ENCODE results near the gene ARVCF.

DNA sequence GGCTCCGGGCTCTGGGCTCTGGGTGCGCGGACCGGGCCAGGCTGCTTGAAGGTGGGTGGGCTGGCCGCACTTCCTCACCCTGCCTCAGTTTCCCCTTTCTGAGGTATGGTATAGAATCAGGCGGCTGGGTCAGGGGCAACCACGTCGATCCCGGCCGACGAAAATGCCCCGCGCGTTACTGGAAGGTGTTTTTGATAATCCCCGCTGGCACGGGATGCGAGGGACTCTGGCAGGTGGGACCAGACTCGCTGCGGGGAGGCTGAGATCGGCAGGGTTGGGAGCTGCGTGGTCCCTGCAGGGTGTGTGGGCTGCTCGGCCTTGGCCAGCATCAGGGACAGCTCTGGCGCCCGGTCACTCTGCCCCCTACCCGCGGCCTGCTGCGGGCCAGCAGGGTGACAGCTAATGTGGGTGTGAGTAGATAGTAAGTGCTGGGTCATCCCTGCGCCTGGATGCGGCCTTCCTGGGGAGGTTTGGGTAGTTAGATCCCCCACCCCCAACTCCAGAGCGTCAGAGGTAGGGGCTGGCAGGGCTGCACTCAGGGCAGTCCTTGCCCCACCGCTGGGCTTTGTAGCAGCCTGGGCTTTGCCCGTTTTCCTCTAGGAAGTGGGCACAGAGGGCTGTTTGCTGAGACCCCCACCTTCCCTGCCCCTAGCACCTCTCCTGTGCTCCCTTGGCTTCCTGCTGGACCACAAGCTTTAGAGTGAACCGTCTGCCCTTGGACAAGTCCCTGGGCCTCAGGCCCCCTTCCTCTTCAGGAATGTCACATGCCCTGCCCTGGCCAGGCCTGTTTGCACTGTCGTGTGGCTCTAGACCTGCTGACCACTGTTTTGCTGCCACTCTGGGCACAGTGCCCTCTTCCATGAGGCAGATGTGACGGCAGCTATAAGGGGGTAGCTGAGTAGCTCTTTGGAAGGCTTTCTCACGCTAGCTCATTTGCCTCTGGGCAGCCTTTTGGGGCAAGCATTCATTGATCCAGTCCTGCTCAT is 4.9 kb upstream of the ARVCF start:
- TF ChIP-seq, protein P1, sequence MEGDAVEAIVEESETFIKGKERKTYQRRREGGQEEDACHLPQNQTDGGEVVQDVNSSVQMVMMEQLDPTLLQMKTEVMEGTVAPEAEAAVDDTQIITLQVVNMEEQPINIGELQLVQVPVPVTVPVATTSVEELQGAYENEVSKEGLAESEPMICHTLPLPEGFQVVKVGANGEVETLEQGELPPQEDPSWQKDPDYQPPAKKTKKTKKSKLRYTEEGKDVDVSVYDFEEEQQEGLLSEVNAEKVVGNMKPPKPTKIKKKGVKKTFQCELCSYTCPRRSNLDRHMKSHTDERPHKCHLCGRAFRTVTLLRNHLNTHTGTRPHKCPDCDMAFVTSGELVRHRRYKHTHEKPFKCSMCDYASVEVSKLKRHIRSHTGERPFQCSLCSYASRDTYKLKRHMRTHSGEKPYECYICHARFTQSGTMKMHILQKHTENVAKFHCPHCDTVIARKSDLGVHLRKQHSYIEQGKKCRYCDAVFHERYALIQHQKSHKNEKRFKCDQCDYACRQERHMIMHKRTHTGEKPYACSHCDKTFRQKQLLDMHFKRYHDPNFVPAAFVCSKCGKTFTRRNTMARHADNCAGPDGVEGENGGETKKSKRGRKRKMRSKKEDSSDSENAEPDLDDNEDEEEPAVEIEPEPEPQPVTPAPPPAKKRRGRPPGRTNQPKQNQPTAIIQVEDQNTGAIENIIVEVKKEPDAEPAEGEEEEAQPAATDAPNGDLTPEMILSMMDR (IDR thresholded peaks at IDR 0.05) = no peak
- no peak for TF ChIP-seq POLR2AphosphoS5 (IDR thresholded peaks at IDR 0.05)
